ENCODE data around the gene IDNK.
"Not testable (repeated sequence)": the region's sequence is repeated elsewhere in the genome, so short reads cannot be mapped to it uniquely, and the experiment has no call there.

Gene IDNK

DNA sequence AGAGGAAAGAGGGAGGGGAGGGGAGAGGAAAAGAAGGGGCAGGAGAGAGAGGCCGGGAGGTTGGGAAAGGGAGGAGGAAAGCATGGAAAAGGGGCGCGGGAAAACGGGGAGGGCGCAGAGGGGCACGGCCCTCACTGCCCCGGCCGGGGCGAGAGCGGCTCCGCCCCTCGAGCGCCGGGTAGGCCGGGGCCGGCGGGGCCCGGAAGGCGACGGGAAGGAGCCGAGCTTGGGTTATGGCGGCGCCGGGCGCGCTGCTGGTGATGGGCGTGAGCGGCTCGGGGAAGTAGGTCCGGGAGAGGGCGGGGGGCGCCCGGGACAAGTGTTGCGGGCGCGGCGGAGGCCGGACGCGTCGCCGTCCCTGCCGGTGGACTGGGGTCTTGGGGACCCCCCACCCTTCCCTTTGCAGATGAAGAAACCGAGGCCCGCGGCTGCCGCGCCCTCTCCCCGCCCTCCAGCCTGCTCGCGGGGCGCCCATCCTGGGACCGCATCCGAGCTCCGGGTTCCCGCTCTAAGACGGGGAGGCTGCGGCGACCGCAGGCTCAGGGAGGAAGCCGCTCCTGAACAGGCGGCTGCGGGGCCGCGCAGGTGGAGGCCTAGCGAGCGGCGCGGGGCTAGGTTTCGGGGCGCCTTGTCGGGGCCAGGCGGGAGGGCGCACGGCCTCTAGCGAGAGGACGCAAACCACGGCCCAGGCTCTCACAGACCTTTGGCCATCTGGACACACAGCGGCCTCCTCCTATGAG is at the start of gene IDNK:
TSS of gene IDNK (plus strand) at position 205 of the 740 bp plus-strand sequence. CDS start at position 234, 29 bp downstream.
- peak; percentile 89 for DNase-seq

DNA sequence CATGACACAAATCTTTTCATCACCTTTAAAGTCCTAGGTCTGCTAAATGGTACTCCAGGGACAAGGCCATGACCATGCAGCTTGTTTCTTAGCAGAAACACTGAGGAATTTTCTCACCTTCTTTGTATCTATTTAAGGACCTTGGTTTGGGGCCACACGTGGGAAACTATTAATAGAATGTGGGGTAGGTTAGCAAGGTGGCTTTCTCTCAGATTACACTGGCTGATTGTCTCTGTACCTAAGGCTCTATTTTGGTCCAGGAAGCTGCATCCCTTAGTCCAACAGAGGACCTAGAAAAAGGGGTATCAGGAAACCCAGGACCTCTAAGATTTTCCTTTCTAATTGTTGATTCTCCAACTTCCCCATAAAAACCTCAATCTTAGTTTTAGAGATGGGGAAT is 48.5 kb upstream of the IDNK start:
- no peak for DNase-seq

DNA sequence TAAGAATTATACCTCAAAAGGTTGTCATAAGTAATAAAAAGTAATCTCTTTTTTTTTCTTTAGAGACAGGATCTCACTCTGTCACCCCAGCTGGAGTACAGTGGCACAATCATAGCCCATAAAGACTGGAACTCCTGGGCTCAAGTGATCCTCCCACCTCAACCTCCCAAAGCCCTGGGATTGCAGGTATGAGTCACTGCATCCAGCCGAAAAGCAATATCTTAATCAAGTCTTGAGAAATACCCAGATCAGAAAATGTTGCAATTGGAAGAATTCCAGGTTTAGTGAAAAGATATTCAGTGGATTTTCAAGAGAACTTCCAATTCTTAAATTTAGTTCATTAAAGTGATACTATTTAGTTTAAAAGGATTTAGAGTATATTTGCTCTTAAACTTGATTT is 40.9 kb upstream of the IDNK start:
- no peak for DNase-seq

DNA sequence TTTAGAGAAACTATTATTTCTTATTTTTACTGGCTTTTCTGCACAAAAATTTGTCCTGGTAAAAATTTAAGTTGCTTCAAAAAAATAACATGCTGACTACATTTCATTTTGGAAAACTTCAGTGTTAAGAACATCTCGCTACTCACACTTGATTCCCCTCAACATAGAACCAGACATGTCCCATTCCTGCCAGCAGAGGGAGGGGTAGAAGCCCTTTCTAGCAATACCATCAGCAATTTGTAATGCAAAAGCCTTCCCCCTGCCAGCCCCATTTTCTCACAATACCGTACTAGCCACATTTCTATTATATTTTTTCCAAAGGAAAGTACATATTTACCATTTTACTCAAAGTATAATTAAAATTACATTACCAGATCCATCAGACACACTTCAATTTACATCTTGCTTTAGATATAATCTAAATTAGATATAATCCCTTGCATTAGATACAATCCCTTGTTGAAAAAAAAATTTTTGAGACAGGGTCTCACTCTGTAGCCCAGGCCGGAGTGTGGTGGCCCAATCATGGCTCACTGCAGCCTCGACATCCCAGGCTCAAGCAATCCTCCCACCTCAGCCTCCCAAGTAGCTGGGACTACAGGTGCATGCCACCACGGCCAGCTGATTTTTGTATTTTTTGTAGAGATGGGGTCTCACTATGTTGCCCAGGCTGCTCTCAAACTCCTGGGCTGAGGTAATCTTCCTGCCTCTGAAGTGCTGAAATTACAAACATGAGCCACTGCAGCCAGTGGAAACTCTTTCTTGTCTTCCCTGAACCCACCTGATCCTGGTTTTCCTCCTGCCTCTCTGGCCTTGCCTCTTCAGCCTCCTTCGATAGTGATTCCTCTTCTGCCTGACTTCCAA is 39.6 kb upstream of the IDNK start:
- DNase-seq = peak; percentile 56

DNA sequence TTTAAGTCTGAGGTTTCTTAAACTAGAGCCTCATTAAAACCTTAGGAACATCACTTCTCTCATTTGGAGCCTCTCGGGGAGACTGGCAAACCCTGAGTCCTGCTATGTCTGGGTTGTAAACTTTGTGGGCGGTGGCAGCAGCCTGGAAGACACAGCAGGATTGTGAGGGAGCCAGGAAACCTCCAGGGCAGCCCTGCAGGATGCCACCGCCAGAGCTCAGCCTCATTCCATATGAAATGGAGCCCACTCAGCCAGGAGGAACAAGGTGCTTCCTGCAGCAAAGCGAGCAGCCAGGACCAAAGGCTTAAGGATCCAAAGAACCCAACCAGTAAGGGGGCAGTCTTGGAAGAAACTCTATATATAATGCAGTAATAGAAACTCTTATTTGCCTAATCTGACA is 37.9 kb upstream of the IDNK start:
- DNase-seq = no peak

DNA sequence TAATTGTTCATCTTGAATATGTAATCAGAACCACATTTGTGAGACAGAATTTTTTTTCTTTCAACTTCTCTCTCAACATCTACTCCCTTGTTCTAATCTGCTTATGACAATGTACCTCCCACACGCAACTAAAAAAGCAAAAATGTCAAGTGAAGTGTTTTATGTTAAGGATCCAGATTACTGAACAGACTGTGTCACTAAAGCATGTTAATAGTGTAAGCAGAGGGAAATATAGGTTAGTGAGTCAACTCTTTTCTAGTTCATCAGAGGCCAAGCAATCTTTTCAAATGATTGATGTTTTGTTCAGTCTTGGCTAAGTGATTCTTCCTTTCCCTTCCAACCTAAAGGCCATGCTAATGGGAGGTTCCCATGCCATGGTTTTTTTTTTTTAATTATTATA is 34.7 kb upstream of the IDNK start:
- DNase-seq = no peak

DNA sequence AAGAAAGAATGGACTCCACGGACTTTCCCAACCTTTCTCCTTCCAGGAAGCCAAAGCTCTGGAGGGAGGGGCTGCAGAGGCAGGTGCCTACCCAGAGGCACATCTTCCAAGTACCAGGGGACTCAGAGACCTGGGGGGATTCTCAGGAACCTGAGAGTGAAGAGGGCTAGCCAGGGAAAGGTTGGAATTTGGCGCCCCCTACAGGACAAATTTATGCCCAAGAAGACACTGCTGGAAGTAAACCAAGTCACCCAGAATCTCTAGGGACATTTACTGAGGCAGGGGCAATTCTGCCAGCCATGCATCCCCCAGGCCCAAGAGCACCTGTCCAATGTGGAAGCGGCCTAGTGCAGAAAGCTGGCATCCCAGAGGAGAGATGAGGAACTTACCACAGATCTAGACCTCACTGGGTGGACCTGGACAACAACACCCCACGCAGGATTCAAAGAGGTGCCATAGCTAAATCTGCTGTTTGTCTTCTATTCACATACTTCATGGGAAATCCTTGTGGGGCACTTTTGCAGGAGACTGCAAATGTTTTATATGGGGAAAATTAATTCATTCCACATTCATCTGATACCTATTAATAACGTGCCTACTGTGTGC is 25.9 kb upstream of the IDNK start:
- DNase-seq = peak; percentile 38

DNA sequence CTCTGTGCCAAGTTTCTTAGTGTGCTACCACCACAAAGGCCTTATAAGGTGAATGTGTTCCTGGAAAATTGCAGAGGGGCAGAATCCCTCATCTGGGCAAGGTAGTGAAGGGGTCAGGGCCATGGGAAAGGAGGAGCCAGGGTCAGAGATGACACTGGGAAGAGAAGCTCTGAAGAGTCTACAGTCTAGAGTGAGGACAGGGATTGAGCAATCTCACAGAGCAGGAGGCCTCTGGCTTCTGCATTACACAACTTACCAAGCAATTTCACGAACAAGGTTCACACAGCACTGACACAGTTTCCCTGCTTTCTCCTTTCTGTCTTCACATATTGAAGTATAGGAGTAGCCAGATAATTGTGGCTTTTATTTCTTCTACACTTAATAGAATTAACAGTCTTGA is 24.5 kb upstream of the IDNK start:
- DNase-seq = no peak

DNA sequence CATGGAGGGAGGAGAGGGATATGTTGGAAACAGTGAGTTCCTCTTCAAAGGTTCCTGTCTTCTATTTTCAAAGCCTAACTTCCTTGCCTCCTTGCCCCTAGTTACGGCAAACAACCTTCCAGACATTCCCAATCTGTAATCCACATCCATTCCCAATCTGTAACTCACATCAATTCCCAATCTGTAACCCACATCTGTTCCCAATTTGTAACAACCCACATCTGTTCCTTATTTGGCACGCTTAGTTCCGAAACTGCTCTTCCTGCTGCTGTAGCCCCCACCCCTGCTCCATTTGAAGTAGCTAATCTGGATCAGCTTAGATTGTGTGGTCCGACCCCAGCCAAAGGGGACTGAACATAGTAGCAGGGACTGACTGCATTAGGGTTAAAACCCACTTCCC is 23.9 kb upstream of the IDNK start:
- DNase-seq = no peak

DNA sequence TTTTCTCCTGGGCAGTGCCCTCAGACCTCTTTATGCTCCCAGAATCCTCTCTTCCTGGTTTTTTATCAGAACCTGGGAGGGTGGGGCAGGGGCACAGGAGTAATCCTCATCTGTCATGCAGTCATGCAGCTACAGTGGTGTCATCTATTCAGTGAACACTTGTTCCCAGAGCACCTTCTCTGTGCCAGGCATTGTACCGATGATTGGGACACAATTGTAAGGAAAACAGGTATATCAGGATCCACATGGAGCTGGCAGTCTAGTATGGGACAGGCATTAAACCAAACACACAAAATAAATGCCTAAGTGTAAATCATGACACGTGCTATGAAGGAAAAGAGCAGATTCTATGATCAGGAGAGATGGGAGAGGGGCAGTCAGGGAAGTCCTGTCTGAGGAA is 21.5 kb upstream of the IDNK start:
- DNase-seq = no peak

DNA sequence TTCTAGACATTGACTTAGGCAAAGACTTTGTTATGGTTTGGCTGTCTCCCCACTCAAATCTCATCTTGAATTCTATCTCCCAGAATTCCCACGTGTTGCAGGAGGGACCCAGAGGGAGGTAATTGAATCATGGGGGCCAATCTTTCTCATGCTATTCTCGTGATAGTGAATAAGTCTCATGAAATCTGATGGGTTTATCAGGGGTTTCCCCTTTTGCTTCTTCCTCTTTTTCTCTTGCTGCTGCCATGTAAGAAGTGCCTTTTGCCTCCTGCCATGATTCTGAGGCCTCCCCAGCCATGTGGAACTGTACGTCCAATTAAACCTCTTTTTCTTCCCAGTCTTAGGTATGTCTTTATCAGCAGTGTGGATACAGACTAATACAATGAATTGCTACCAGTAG is 15.3 kb upstream of the IDNK start:
- DNase-seq = not testable (repeated sequence)

DNA sequence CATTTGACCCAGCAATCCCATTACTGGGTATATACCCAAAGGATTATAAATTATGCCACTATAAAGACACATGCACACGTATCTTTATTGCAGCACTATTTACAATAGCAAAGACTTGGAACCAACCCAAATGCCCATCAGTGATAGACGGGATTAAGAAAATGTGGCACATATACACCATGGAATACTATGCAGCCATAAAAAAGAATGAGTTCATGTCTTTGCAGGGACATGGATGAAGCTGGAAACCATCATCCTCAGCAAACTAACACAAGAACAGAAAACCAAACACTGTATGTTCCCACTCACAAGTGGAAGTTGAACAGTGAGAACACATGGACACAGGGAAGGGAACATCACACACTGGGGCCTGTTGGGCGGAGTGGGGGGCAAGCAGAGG is 9.6 kb upstream of the IDNK start:
- DNase-seq = not testable (repeated sequence)

DNA sequence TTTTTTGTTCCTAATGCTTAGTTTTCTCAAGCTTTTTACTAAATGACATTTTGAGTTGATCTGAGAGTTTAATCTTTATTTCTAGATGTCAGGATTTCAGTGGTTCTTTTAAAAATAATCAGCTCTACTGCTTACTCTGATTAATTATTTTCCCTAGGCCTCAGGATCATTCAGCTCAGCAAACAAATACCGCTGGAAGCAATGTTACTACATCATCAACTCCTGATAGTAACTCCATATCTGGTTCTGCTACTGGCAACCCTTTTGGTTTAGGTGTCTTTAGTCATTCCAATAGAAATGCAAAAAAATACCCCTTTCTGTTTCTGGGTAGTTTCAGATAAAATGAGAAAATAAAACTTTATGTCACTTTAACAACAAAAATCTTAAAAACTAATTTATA is 5.6 kb upstream of the IDNK start:
- no peak for DNase-seq

DNA sequence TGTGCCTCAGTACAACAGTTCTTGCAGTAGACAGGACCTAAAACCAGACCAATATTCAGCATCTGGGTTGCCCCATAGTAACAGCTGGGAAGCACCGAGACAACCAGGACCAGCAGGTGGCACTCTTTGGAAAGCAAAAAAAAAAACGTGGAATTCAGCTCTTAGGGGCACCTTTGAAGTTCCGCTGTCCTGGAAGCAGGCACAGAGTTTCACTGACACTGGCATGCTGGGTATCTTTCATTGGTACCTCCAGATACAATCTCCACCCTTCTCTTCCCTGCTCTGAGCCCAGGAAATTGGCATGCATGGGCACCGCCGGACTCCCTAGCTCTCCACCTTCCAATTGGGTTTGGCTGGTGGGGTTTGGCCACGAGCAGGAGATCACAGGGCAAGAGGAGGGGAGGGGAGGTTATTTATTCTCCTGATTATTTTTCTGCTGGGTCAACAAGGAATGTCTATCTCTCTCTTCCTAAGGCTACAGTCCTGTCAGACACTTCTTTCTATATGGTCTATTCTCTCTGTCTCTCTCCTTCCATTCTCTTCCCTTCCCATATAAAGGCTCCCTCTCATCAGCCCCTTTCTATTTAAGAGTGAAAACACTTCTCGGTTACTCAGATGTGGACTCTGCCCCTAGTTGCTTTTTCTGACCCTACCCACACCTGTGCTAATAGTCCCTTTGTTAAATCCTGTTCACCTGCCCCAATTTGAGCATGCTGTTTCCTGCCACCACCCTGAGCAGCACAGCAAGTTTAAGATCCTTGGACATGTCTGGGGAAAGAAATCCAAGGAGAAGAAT is 1.9 kb upstream of the IDNK start:
- peak; percentile 81 for DNase-seq

DNA sequence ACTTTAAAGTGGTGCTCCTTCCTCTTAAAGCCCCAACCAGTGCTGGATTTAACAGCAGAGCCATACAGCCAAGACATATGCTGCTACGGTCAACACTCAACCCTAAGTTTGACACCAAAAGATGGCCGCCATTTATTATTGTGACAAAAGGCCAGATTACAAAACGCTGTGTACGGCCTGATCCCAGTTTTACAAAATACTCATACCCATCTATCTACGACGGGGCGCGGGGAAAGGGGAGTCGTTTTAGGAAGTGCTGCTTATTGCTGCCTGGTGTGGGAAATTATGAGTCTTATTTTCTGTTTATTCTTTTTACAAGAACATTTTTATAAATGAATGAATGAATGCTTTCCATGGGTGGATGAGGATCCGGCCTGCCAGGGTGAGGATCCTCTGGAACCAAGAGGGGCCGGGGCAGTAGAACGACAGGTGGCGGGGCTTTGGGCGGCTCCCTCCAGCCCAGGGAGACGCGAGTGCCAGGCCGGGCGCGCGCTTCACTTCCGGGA is 457 bp upstream of the IDNK start:
- peak; percentile 37 for DNase-seq

DNA sequence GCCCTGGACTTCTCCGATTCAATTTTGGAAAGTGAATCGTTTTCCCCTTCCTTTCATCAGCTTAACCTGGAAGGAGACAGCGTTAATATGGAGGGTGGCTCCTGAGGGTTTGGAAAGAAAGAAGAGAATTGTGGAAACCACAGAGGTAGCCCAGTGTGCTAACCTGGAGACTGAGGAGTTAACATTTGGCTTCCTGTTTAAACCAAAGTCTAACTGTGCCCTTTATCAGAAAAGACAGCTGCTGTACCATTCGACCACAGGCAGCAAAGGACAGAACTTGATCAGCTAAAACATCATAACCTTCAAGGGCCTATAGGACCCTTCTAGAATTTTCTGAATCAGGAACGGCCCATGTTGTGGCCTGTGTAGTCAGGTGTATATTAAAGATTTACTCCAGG is 735 bp downstream of the IDNK start:
- no peak for DNase-seq

DNA sequence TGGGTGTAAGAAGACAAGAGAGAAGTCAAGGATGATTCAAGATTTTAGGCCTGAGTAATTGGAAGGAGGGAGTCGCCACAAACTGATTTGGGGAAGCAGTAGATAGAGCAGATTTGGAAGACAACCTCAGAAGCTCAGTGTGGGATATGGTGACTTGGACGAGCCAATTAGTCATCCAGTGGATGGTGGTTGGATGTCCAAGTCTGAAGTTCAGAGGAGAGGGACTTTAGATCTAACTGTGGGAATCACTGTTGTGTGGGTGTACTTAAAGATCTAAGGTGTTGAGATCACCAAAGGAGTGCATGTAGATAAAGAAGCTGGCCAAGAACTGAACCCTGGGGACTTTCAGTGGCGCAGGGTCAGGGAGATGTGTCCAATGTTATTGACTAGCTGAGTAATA is 2.2 kb downstream of the IDNK start:
- no peak for DNase-seq

DNA sequence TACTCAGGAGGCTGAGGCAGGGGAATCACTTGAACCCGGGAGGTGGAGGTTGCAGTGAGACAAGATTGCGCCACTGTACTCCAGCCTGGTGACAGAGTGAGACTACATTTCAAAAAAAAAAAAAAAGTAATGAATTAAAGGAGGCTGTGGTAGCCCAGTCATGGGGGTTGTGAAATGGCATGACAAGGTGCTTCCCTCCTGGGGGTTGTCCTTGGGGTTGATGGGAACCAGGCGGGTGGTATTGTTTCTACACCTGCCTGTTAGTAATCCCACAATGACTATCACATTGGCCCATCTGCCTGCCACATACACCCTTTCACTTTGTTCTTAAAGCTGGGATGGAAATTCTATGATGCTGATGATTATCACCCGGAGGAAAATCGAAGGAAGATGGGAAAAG is 5.6 kb downstream of the IDNK start:
- no peak for DNase-seq

DNA sequence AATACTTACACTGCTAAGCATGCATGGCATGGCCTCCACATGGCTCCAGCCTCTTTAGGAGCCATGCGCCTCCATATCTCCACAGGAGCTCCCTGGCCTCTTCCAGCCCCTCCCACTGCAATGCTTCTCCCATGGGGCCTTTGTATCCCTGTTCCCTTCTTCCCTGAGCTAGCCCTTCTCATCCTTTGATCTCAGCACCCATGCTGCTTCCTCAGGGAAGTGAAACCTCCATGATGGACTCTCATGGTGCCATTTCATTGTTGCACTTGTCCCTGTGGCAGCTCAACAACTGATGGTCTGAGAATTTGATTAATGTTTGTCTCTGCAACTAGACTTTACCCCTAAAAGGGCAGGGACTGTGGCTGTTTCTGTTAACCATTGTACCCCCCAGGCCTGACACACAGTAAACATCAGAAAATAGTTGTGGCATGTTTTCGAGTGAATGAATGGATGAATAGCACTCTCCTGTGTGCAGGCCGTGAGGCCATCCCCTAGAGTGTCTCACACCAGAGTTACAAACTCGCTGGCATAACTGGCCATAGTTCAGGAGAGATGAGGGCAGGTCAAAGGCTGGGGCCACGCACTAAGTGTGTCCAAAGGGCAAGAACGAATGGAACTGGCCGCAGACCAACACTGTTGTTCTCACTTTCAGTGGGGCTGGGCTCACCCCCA is 6.6 kb downstream of the IDNK start:
- DNase-seq = no peak

DNA sequence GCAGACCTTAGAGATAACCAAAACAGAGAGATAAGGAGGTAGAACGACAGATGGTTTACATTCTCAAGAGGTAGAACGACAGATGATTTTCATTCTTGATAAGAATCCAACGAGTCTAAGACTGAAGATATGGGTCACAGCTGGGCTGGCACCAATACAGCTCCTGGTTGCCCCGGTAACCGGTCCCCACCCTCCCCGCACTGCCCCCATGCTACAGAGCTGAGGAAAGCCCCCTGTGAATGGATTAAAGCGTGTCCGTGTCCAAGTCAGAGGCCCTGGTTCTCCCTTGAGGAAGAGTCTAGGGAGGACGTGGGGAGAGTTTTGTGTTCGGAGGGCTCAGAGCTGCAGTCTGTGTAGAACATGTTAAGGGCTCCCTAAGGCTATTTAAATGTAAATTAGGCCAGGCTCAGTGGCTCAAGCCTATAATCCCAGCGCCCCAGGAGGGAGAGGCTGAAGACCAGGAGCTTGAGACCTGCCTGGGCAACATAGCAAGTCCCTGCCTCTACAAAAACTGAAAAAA is 8.1 kb downstream of the IDNK start:
- DNase-seq = no peak

DNA sequence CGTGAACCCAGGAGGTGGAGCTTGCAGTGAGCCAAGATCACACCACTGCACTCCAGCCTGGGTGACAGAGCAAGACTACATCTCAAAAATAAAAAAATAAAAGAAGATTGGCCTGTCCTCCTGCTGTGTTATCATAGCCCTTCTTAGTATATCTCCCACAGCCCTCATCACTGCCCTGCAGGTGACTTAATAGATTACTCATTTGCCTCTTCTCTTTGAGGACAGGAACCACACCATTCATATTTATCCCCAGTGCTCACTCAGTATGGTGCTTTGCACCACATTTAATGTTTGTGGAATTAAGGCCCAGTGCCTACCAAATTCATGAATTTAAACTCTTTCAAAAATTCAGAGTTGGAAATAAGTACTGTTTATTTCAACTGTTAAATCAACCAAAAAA is 10.3 kb downstream of the IDNK start:
- DNase-seq = no peak

DNA sequence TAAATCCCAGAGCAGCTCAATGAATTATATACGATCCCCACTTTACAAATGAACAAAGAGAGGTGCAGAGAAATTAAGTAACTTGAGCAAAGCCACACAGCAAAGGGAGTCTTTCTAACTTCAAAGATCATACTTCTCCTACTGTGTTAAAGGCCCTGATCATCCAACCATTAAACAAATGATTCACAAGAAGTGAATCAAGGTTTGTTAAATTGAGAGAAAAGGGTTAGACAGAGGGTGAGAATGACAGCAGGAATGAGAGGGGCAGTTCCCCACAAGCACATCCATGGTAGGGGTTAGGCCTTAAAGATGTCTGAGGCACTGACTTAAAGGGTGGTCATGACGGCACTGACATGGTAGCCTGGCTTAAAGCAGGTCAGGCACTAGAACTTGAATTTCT is 10.7 kb downstream of the IDNK start:
- DNase-seq = no peak
